Measurements from ENCODE around the gene GHR. TPM values are rescaled to one million over a fixed set of nuclear protein-coding genes. Genes with fewer than 3 reads are reported as not detected.

GHR gene
- total RNA-seq, 2 experiments from 2014 or later, result not detected

DNA sequence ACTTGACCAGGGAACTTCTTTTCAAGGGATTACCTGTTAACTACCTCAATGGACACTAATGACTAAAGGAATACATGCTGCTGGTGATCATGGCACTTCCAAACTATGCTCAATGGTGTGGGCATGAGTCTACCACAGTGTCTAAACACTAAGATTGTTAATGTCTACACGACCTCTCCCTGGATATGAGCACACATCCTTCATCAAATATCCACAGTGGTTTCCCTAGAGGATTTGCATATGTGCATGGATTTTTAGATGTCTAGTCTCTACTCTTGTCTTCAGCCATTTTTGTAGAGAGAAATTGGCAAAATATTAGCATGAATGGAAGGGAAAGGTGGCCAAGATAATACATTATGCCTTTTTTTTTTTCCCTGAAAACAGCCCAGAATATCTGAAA lies 220.1 kb downstream of the GHR start:
- TF ChIP-seq, protein P1, sequence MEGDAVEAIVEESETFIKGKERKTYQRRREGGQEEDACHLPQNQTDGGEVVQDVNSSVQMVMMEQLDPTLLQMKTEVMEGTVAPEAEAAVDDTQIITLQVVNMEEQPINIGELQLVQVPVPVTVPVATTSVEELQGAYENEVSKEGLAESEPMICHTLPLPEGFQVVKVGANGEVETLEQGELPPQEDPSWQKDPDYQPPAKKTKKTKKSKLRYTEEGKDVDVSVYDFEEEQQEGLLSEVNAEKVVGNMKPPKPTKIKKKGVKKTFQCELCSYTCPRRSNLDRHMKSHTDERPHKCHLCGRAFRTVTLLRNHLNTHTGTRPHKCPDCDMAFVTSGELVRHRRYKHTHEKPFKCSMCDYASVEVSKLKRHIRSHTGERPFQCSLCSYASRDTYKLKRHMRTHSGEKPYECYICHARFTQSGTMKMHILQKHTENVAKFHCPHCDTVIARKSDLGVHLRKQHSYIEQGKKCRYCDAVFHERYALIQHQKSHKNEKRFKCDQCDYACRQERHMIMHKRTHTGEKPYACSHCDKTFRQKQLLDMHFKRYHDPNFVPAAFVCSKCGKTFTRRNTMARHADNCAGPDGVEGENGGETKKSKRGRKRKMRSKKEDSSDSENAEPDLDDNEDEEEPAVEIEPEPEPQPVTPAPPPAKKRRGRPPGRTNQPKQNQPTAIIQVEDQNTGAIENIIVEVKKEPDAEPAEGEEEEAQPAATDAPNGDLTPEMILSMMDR (conservative IDR thresholded peaks at IDR 0.05; ENCODE audit: low read length), result no peak
- TF ChIP-seq EZH2phosphoT487 (IDR thresholded peaks at IDR 0.05; ENCODE audit: borderline replicate concordance, low read depth, low read length), result no peak
- Histone ChIP-seq H3K9me3 (ENCODE audit: low read length) (no peaks in the 10 kb centered on the region), H3K4me1 (ENCODE audit: insufficient read depth, low read length, poor library complexity, severe bottlenecking) (no peaks in the 10 kb centered on the region), H4K20me1 (ENCODE audit: insufficient read depth, low read length) (no peaks in the 10 kb centered on the region), H3K79me2 (ENCODE audit: insufficient read depth, low read depth, low read length) (no peaks in the 10 kb centered on the region), H3K36me3 (ENCODE audit: insufficient read depth, low read length) (no peaks in the 10 kb centered on the region), H3K9me2 (ENCODE audit: insufficient read depth, low read length) (no peaks in the 10 kb centered on the region), H3K4me3 (ENCODE audit: low read depth, low read length, poor library complexity, severe bottlenecking) (no peak overlapping the region), H3K4me2 (ENCODE audit: low read length) (no peak overlapping the region), H2AFZ (ENCODE audit: low read length) (no peak overlapping the region), H3K27ac (ENCODE audit: low read depth, low read length, poor library complexity, severe bottlenecking) (no peak overlapping the region)
- ChIA-PET CTCF (ENCODE audit: unreplicated experiment) (no interaction called here), POLR2A (no interaction called here)
- intact Hi-C loops (cut with micrococcal nuclease; ENCODE audit: unreplicated experiment), result no loop called here
- DNase-seq (ENCODE audit: low spot score), result no peak
- no TSS peak for BruUV-seq (replicated peaks)

DNA sequence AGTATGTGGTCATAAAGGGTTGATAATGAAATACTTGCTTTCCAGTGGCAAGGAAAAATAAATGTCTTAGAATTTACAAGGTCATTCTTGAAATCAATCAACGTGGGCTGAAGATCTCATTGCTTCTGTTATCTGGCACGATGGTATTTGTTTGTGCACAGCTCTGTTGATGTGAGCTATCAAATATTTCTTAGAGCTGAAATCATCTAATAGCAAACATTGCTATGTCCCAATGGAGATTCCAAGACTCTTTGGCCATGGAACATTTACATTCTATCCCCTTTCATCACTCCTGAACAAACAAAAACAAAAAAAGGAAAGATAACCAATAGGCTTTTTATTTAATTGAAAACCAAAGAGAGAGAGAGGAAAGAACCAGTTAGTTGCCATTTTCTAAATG lies 221.9 kb downstream of the GHR start:
- no peak for DNase-seq (ENCODE audit: low spot score)
- H3K79me2 ChIP-seq (ENCODE audit: insufficient read depth, low read depth, low read length), result no peaks in the 10 kb centered on the region
- BruUV-seq (replicated peaks), result no TSS peak
- POLR2A ChIA-PET, result interaction anchor here (0.7 kb wide), 1 partner anchor 25 kb away, joined by 3 read pairs; no protein-coding TSS in a partner anchor
- H3K36me3 ChIP-seq (ENCODE audit: insufficient read depth, low read length), result no peaks in the 10 kb centered on the region
- H3K4me1 ChIP-seq (ENCODE audit: insufficient read depth, low read length, poor library complexity, severe bottlenecking), result no peaks in the 10 kb centered on the region
- intact Hi-C loops (cut with micrococcal nuclease; ENCODE audit: unreplicated experiment), result no loop called here
- no peaks in the 10 kb centered on the region for H4K20me1 ChIP-seq (ENCODE audit: insufficient read depth, low read length)
- H3K27ac ChIP-seq (ENCODE audit: low read depth, low read length, poor library complexity, severe bottlenecking), result no peak overlapping the region
- no peak overlapping the region for H2AFZ ChIP-seq (ENCODE audit: low read length)
- no peak overlapping the region for H3K4me3 ChIP-seq (ENCODE audit: low read depth, low read length, poor library complexity, severe bottlenecking)
- no peaks in the 10 kb centered on the region for H3K9me3 ChIP-seq (ENCODE audit: low read length)
- H3K4me2 ChIP-seq (ENCODE audit: low read length), result no peak overlapping the region
- CTCF ChIA-PET (ENCODE audit: unreplicated experiment), result no interaction called here
- no peaks in the 10 kb centered on the region for H3K9me2 ChIP-seq (ENCODE audit: insufficient read depth, low read length)
- TF ChIP-seq, protein P1 (conservative IDR thresholded peaks at IDR 0.05; ENCODE audit: low read length), result no peak
- no peak for TF ChIP-seq EZH2phosphoT487 (IDR thresholded peaks at IDR 0.05; ENCODE audit: borderline replicate concordance, low read depth, low read length)

DNA sequence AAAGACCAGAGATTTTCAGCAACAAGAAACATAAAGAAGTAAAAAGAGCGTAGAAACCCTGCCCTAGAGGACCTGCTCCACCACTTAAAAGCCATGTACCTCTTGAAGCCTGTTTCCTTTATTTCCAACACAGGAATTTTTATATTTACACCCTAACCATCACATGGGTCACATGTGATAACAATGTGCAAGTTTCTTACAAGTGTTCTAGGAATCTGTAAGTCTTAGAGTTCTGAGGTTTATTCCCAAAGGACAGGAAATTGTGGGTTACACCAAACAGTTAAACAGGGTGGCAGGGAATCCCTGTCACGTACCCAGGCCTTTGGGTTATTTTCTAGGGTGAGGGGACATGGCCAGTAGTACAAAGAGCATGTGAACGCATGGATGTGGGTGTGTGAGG lies 224.8 kb downstream of the GHR start:
- Histone ChIP-seq H3K4me2 (ENCODE audit: low read length) (no peak overlapping the region), H2AFZ (ENCODE audit: low read length) (no peak overlapping the region), H3K4me1 (ENCODE audit: insufficient read depth, low read length, poor library complexity, severe bottlenecking) (no peaks in the 10 kb centered on the region), H3K9me3 (ENCODE audit: low read length) (no peaks in the 10 kb centered on the region), H3K79me2 (ENCODE audit: insufficient read depth, low read depth, low read length) (no peaks in the 10 kb centered on the region), H3K4me3 (ENCODE audit: low read depth, low read length, poor library complexity, severe bottlenecking) (no peak overlapping the region), H3K36me3 (ENCODE audit: insufficient read depth, low read length) (no peaks in the 10 kb centered on the region), H4K20me1 (ENCODE audit: insufficient read depth, low read length) (no peaks in the 10 kb centered on the region), H3K27ac (ENCODE audit: low read depth, low read length, poor library complexity, severe bottlenecking) (no peak overlapping the region), H3K9me2 (ENCODE audit: insufficient read depth, low read length) (no peaks in the 10 kb centered on the region)
- POLR2A ChIA-PET, result interaction anchor here (0.7 kb wide), 1 partner anchor 65 kb away, joined by 4 read pairs; no protein-coding TSS in a partner anchor
- CTCF ChIA-PET (ENCODE audit: unreplicated experiment), result no interaction called here
- BruUV-seq (replicated peaks), result no TSS peak
- DNase-seq (ENCODE audit: low spot score), result no peak
- TF ChIP-seq, protein P1 (conservative IDR thresholded peaks at IDR 0.05; ENCODE audit: low read length), result no peak
- no peak for TF ChIP-seq EZH2phosphoT487 (IDR thresholded peaks at IDR 0.05; ENCODE audit: borderline replicate concordance, low read depth, low read length)
- intact Hi-C loops (cut with micrococcal nuclease; ENCODE audit: unreplicated experiment), result no loop called here
